ENCODE data around the gene KLHL29.

Gene KLHL29

GRCh38 chr2:23499439-23499838 lies 114.5 kb downstream of the KLHL29 start:
- no peak for DNase-seq

- DNase-seq, result no peak
Observed at GRCh38 chr2:23500836-23501235, 115.9 kb downstream of the KLHL29 start.

- no peak for DNase-seq
Observed at GRCh38 chr2:23502096-23502495, 117.1 kb downstream of the KLHL29 start.

GRCh38 chr2:23503097-23503496 lies 118.1 kb downstream of the KLHL29 start:
- DNase-seq, result no peak

- DNase-seq, result no peak
Observed at GRCh38 chr2:23503682-23504081, 118.7 kb downstream of the KLHL29 start.

- no peak for DNase-seq
Observed at GRCh38 chr2:23504591-23504990, 119.6 kb downstream of the KLHL29 start.

GRCh38 chr2:23505218-23505983 lies 120.4 kb downstream of the KLHL29 start:
- no peak for DNase-seq

GRCh38 chr2:23505984-23506380 lies 121.0 kb downstream of the KLHL29 start:
- no peak for DNase-seq

GRCh38 chr2:23506531-23507266 lies 121.7 kb downstream of the KLHL29 start:
- no peak for DNase-seq

- no peak for DNase-seq
Observed at GRCh38 chr2:23507267-23508065, 122.5 kb downstream of the KLHL29 start.

- no peak for DNase-seq
Observed at GRCh38 chr2:23508066-23508390, 123.0 kb downstream of the KLHL29 start.

GRCh38 chr2:23509103-23509502 lies 124.1 kb downstream of the KLHL29 start:
- no peak for DNase-seq

- no peak for DNase-seq
Observed at GRCh38 chr2:23509596-23510292, 124.8 kb downstream of the KLHL29 start.

GRCh38 chr2:23510471-23510870 lies 125.5 kb downstream of the KLHL29 start:
- DNase-seq, result no peak

GRCh38 chr2:23512778-23513177 lies 127.8 kb downstream of the KLHL29 start:
- DNase-seq, result no peak

GRCh38 chr2:23513245-23513871 lies 128.4 kb downstream of the KLHL29 start:
- no peak for DNase-seq

GRCh38 chr2:23513872-23514793 lies 129.2 kb downstream of the KLHL29 start:
- no peak for DNase-seq

GRCh38 chr2:23516520-23517256 lies 131.7 kb downstream of the KLHL29 start:
- no peak for DNase-seq

GRCh38 chr2:23518481-23519333 lies 133.7 kb downstream of the KLHL29 start:
- no peak for DNase-seq

- no peak for DNase-seq
Observed at GRCh38 chr2:23519334-23519651, 134.3 kb downstream of the KLHL29 start.

Measured in activated T-cell treated with anti-CD3 and anti-CD28 coated beads, Interleukin-2, amount 50 U/mL, for 1 hour (primary cell).